ENCODE measurements around the gene OR1S1.
"Not testable (repeated sequence)": the region's sequence is repeated elsewhere in the genome, so short reads cannot be mapped to it uniquely, and the experiment has no call there.

Gene OR1S1

GRCh38 chr11:58212420-58212819 lies at the start of gene OR1S1:
TSS of gene OR1S1 (plus strand) at chr11:58212720.
- not testable (repeated sequence) for DNase-seq

DNA sequence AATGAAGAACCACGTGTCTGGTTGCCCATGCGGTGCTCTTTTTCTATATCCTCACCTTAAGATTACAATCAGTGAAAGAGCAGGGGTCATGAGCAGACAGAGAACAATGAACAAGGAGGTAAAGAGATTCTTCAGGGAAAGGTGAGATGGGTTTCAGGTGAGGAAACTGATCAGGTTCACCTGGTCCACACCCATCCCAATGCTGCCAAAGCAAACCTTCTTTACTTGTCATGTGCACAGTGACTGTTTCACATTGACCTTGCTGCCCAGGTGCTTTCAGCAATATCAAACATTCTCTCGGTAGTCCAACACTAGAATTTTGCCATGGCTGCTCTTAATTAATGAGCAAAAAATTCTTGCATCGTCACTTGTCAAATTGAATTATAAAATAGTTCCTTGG lies 48.1 kb upstream of the OR1S1 start:
- DNase-seq: no peak

GRCh38 chr11:58164990-58165389 lies 47.5 kb upstream of the OR1S1 start:
- DNase-seq: no peak

DNA sequence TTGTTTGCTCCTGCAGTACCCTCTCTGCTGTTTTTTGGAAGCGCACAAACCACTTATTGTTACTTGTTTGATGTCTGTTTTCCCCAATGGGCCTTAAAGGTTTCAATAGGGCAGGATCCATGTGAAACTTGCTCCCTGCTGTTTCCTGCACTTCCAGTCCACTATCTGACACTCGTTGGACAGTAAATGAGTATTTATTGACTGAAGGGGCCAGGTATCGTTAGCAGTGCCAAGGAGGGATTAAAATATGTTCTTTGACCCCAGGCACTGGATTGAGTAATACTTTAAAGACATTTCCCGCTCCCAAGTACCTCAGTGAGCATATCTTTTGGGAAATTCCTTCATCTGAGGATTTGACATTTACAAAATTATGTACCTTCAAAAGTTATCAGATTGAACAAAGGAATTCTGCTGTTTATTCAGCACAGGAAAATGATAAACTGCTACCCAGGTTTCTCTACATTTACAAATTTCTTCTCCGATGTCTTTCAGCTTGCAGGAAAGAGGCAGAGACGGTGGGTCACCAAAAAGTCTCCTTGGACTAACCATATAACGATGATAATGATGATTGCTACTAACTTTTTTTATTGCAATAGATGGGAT lies 46.9 kb upstream of the OR1S1 start:
- no peak for DNase-seq

DNA sequence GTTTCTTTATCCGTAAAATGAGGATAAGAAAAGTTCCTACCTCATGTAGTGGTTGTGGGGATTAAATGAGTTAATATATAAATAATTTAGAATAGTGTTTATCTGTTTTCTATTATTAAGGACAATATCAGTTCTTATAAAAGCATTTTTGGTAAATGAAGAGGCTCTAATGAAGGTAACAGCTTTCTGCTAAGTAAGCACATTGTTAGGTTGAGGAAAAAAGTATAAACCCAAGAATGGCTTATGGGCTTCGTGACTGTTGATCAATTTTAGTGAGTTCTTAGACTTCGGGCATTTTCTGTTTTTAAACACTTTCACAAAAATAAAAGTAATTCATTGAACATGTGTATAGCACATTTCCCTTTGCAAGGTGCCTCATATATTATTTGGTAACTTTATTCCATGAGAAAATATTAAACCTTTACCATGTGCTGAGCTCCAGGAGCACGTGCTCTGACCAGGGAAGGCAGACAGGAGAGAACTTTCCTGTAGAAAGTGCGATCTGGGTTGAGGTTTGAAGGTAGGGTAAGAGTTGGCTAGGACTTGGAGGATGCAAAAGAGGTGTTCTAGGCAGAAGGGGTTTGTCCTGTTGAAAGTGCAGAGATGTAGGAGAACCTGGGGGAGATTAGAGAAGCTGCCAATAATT lies 35.0 kb upstream of the OR1S1 start:
- DNase-seq: no peak

- no peak for DNase-seq
Observed at GRCh38 chr11:58178444-58178843, 34.1 kb upstream of the OR1S1 start.

DNA sequence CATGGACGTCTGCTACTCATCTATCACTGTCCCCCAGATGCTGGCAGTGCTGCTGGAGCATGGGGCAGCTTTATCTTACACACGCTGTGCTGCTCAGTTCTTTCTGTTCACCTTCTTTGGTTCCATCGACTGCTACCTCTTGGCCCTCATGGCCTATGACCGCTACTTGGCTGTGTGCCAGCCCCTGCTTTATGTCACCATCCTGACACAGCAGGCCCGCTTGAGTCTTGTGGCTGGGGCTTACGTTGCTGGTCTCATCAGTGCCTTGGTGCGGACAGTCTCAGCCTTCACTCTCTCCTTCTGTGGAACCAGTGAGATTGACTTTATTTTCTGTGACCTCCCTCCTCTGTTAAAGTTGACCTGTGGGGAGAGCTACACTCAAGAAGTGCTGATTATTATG lies 32.9 kb upstream of the OR1S1 start:
- no peak for DNase-seq

DNA sequence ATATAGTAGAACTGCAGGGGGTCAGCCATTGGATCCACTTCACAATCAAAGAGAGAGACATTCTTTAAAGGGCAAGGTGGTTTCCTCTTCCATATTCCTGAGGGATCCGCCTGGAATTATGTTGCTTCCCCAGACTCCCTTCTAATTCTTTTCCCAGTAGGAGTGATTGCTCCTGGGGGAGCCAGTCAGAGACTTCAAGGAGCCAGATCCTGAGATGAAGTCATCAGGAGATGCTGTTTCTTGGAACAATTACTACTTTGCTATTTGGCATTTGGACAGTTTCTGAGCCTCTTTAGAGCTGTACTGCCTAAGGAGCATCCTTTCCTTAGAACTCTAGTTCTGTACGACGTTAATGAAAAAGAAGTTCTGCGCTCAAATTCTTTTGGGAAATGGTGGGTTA lies 25.6 kb upstream of the OR1S1 start:
- DNase-seq: no peak

DNA sequence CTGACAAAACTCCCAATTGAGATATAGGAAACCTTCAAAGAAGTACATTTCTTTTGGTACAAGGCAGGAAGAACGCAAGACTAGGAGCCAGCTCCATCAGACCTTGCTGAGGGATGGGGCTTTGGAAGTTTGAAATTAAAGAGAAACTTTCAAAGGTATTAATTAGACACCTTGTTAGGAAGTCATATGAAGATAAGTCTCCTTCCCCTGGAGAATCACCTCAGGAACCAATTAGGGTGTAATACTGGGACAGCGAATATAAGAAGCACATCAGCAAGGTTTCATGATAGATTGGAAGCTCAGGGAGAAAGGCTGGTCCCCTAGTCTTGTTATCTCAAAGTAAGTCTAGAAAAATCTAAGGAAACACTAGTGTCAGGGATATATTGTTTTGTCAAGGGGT lies 23.8 kb upstream of the OR1S1 start, which contains the start of gene OR9Q2:
Gene OR9Q2 (plus strand): TSS at position 301 of the 400 bp plus-strand sequence. CDS start 1,421 bp downstream, outside the sequence.
- DNase-seq: no peak

GRCh38 chr11:58192229-58192628 lies 20.3 kb upstream of the OR1S1 start:
- no peak for DNase-seq

GRCh38 chr11:58193391-58193790 lies 19.1 kb upstream of the OR1S1 start:
- no peak for DNase-seq

DNA sequence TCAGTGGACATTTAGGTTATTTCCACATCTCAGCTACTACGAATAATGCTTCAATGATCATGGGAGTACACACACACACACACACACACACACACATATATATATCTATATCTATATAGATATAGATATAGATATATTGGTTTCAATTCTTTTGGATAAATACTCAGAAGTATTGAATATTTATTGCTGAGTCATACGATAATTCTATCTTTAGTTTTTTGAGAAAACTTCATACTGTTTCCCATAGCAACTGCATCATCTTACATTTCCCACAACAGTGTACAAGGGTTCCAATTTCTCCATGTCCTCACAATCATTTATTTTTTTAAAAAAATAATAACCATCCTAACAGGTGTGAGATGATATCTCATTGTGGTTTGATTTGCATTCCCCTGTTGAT lies 16.6 kb upstream of the OR1S1 start:
- no peak for DNase-seq

DNA sequence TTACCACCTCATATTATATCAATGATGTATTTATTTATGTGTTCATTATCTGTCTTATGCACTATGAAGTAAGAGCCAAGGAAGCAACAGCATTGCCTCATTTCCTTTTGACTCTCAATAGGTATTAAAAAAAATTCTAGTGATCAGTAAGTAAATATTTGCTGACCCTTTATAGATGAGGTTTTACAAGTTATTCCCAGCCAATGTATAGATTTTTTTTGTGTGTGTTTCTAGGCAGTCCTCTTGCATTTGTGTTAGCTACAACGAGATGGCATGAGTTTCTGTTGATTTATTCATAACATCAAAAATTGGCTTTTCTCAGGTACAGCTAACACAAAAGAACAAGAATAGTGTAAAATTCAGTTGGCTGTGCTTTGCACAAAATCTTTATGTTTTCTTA lies 13.2 kb upstream of the OR1S1 start:
- no peak for DNase-seq

DNA sequence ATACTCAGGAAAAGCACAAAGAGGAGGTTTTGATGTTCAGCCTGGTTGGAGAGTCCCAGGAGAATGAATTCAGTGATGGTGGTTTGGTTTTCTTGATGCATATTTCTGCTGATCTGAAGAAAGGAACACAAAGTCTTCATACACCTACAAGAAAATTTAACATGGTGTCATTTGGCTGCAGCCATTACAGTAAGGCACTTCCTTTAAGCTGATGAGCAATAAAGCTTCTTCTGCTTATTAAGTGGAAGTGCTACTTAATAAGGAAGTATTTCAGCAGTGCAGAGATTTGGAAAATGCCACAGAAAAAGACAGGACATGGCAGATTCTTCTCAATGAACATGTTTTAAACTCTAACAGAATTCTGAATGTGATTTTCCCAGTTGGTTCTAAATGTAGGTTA lies 8.5 kb upstream of the OR1S1 start, which contains the start of gene OR1S2:
Gene OR1S2 (minus strand): TSS at position 101 of the 400 bp plus-strand sequence. CDS start 0 bp downstream, at position 101.
- no peak for DNase-seq

DNA sequence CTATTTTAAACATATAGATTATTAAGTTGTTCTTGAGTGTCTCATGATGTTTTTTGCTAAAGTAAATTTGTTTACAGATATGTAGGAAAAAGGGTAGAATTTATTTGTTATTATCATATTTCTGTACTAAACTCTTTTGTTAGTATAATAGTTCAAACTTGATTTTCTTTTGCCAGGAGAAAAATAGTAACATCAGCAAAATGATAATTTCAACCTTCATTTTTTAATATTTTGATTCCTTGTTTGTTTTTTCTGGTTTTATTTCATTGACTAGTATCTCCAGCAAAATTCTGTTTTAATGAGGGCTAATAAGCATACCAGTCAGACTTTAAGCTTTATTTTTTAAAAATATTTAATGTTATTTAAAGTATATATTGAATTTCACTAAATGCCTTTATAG lies 4.0 kb downstream of the OR1S1 start:
- no peak for DNase-seq

DNA sequence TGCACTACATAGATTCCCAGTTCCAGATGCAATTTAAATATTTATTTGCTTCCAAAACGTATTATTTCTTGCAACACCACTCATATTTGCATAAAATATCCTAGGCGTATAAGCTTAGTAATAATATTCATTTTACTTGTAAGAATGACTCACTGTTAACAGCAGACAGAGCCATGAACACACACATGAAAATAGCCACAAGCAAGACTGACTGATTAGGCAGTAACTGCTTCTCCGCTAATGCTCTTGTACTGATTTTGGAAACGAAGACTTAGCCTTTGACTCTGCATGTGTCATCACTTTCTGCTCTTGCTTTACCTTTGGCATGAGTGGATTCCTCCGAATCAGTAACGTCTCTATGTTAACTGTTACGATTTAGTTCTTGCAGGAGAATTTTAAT lies 10.2 kb downstream of the OR1S1 start:
- no peak for DNase-seq

DNA sequence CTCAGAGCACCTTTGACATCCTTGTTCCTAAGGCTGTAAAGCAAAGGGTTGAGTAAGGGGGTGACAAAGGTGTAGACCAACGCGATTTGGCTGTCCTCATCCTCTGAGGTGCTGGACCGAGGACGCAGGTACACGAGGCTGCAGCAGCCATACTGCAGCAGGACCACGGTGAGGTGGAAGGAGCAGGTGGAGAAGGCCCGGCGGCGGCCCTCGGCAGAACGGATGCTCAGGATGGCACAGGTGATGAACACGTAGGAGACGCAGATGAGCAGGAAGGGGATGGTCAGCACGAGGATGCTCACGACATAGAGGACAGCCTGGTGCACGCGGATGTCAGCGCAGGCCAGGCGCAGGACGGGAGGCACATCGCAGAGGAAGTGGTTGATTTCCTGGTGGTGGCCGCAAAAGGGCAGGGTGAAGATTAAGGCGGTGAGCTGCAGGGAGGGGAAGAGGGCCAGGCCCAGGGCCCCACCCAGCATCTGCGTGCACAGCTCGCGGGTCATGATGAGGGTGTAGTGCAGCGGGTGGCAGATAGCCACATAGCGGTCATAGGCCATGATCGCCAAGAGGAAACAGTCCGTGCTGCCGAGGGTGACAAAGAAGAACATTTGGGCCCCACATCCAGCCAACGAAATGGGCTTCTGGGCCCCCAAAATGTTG lies 15.6 kb downstream of the OR1S1 start:
- no peak for DNase-seq

GRCh38 chr11:58243954-58244353 lies 31.4 kb downstream of the OR1S1 start:
- DNase-seq: no peak

DNA sequence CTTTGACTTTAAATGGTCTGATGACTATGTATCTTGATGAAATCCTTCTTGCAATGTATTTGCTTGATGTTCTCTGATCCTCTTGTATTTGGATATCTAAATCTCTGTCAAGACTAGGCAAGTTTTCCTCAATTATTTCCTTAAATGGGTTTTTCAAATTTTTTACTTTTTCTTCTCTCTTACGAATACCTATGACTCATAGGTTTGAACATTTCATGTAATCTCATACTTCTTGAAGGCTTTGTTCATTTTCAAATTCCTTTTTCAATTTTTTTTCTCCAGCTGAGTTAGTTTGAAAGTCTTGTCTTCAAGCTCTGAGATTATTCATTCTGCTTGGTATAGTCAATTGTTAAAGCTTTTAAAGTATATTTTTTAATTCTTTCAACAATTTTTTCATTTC lies 42.4 kb downstream of the OR1S1 start:
- DNase-seq: no peak

- DNase-seq: no peak
Observed at GRCh38 chr11:58259983-58260382, 47.5 kb downstream of the OR1S1 start.
